Muscle of leg (tissue), 11 donors: ENCODE data around the gene NDUFAF5. TPM values are rescaled to one million over a fixed set of nuclear protein-coding genes. Genes with fewer than 3 reads are reported as not detected.

Source experiments
- DNase-seq: peaks from one replicate; pipeline ENCODE4 v3.0.0; 2013
- H3K27ac ChIP-seq: one replicate; pipeline ENCODE4 v1.5.1; 2013; ENCODE audit warnings: mild to moderate bottlenecking, low read length, control low read depth
- H3K27me3 ChIP-seq: one replicate; pipeline ENCODE4 v1.6.1; 2013; ENCODE audit warnings: low read length; ENCODE audit not compliant: control insufficient read depth, insufficient read depth
- H3K36me3 ChIP-seq: one replicate; pipeline ENCODE4 v1.6.1; 2013; ENCODE audit warnings: low read length; ENCODE audit not compliant: control insufficient read depth, insufficient read depth
- H3K4me1 ChIP-seq: one replicate; pipeline ENCODE4 v1.6.1; 2013; ENCODE audit warnings: low read length; ENCODE audit not compliant: control insufficient read depth, insufficient read depth
- H3K4me3 ChIP-seq: one replicate; pipeline ENCODE4 v1.5.1; 2013; ENCODE audit warnings: low read length, control low read depth
- H3K9me3 ChIP-seq: replicated peaks from 2 replicates; pipeline ENCODE4 v1.6.1; 2013; ENCODE audit warnings: low read depth, low read length; ENCODE audit not compliant: control insufficient read depth
- WGBS: methylation state at CpG from one replicate; pipeline ENCODE4 v1.1.5; 2013; ENCODE audit warnings: missing lambda C conversion rate; ENCODE audit not compliant: insufficient coverage; 5-methylcytosine and 5-hydroxymethylcytosine counted together
- polyA plus RNA-seq, 8 donors: library from polyadenylated mRNA; unstranded; fragments of 120-200 nt; gene quantifications; one replicate each; pipeline versions ENCODE4 v1.2.1 to v1.2.3, GENCODE V29; 2013; ENCODE audit warnings: inconsistent platforms in 1 of 8, low replicate concordance in 1 of 8; ENCODE audit not compliant: insufficient read length in 8 of 8, insufficient read depth in 1 of 8
- total RNA-seq: library from RNA; stranded (reverse); fragments of 120-200 nt; gene quantifications from one replicate; pipeline ENCODE4 v1.2.4, GENCODE V29; 2013

NDUFAF5 gene
- total and polyA plus RNA-seq, 9 donors, result 14.0 to 26.0 (median 17.9) TPM

- no peaks in the 10 kb centered on the region for H3K4me1 ChIP-seq
Measured at GRCh38 chr20:13858871-13859270, 74.0 kb downstream of the NDUFAF5 start.

GRCh38 chr20:13862245-13862644 is 77.4 kb downstream of the NDUFAF5 start:
- Histone ChIP-seq H3K4me1 (no peaks in the 10 kb centered on the region), H3K4me3 (no peak overlapping the region), H3K27ac (no peak overlapping the region), H3K9me3 (no peaks in the 10 kb centered on the region), H3K36me3 (no peaks in the 10 kb centered on the region), H3K27me3 (no peaks in the 10 kb centered on the region)
- WGBS, result no CpG with 5 or more reads among the region's 2 CpGs
- DNase-seq, result no peak

More at GRCh38 chr20:13858871-13859270, 74.0 kb downstream of the NDUFAF5 start:
- DNase-seq, result no peak
- no peaks in the 10 kb centered on the region for H3K36me3 ChIP-seq
- no peak overlapping the region for H3K27ac ChIP-seq
- no peaks in the 10 kb centered on the region for H3K27me3 ChIP-seq
- H3K9me3 ChIP-seq, result no peaks in the 10 kb centered on the region
- no peak overlapping the region for H3K4me3 ChIP-seq

- no peak overlapping the region for H3K4me3 ChIP-seq
- H3K36me3 ChIP-seq, result no peaks in the 10 kb centered on the region
- no peaks in the 10 kb centered on the region for H3K27me3 ChIP-seq
- no peak overlapping the region for H3K27ac ChIP-seq
- DNase-seq, result no peak
- 100% methylated on average over 1 of the region's 1 CpG for WGBS
- no peaks in the 10 kb centered on the region for H3K9me3 ChIP-seq
- no peaks in the 10 kb centered on the region for H3K4me1 ChIP-seq
Measured at GRCh38 chr20:13863244-13863643, 78.4 kb downstream of the NDUFAF5 start.

GRCh38 chr20:13865156-13865555 is 80.3 kb downstream of the NDUFAF5 start:
- Histone ChIP-seq H3K36me3 (no peaks in the 10 kb centered on the region), H3K27me3 (no peaks in the 10 kb centered on the region), H3K4me1 (no peaks in the 10 kb centered on the region), H3K4me3 (no peak overlapping the region), H3K27ac (no peak overlapping the region), H3K9me3 (no peaks in the 10 kb centered on the region)
- no CpG with 5 or more reads among the region's 2 CpGs for WGBS
- no peak for DNase-seq

DNA sequence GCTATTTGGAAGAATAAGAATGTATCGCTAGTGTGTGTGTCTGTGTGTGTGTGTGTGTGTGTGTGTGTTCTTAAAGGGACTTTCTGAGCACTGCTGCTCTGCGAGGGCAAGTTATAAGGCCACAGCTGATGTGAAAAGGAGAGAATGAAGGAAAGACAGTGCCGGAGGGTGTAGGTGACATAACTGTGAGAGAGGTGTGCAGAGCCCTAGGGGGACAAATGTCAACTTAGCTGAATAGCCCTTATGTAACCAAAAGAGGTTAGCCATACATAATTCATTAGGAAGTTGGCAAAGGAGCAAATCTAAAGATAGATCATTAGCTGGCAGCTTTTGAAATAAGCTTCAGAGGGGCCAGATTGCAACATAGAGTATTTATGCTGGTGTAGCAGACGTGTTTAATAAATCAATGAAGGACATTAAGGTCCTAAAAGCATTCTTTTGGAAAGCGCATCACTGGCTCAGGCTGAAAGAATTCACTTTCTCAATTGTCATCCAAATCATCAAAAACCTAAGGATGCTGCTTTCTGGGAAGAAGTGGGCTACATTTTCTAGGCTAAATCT is 81.0 kb downstream of the NDUFAF5 start:
- H3K4me1 ChIP-seq, result no peaks in the 10 kb centered on the region
- no peaks in the 10 kb centered on the region for H3K27me3 ChIP-seq
- H3K27ac ChIP-seq, result no peak overlapping the region
- no peaks in the 10 kb centered on the region for H3K36me3 ChIP-seq
- no peaks in the 10 kb centered on the region for H3K9me3 ChIP-seq
- DNase-seq, result peak; percentile 45
- 46% methylated on average over 3 of the region's 5 CpGs for WGBS
- no peak overlapping the region for H3K4me3 ChIP-seq

- H3K27me3 ChIP-seq, result no peaks in the 10 kb centered on the region
- no peaks in the 10 kb centered on the region for H3K4me1 ChIP-seq
- no peak overlapping the region for H3K27ac ChIP-seq
- no peak overlapping the region for H3K4me3 ChIP-seq
- WGBS, result 60% methylated on average over 2 of the region's 4 CpGs
- no peak for DNase-seq
- H3K9me3 ChIP-seq, result no peaks in the 10 kb centered on the region
- H3K36me3 ChIP-seq, result no peaks in the 10 kb centered on the region
Measured at GRCh38 chr20:13868331-13868730, 83.5 kb downstream of the NDUFAF5 start.

DNA sequence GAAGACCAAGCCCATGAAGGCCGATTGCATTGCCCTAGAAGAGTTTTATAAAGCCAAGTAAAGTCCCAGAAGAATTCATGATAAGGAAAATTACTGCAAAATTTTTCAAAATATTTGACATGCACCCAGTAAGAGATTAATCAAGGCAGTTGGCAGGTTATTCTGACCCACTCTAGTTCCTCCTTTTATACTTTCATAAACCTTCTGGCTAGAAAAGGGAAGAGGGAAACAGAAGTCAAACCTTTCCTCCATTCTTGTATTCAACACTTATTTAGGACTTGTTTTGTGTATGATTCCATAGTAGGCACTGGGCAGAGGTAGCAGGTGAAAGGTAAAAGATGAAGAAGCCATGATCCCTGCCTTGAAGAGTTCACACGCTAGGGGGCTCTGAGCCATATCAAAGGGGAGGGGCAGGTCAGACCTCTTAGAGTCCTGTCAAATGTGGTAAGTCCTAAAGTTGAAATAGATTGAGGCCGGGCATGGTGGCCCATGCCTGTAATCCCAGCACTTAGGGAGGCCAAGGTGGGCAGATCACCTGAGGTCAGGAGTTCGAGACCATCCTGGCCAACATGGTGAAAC is 85.4 kb downstream of the NDUFAF5 start:
- Histone ChIP-seq H3K27me3 (no peaks in the 10 kb centered on the region), H3K36me3 (no peaks in the 10 kb centered on the region), H3K9me3 (no peaks in the 10 kb centered on the region), H3K27ac (no peak overlapping the region), H3K4me1 (no peaks in the 10 kb centered on the region), H3K4me3 (no peak overlapping the region)
- WGBS, result 69% methylated on average over 2 of the region's 4 CpGs
- DNase-seq, result no peak

Other genes starting within 250 kb of the NDUFAF5 start
- 10.7 TPM for gene TASP1, start 146.1 kb upstream of the NDUFAF5 start, total RNA-seq
- 1 to 10 TPM; 5.8 to 8.3 (median 6.7) TPM for gene TASP1, start 146.1 kb upstream of the NDUFAF5 start, polyA plus RNA-seq
- 12.5 TPM for gene ESF1, start 109 bp upstream of the NDUFAF5 start, total RNA-seq
- 10 to 100 TPM; 11.6 to 20.4 (median 15.7) TPM for gene ESF1, start 109 bp upstream of the NDUFAF5 start, polyA plus RNA-seq
- not detected for gene SEL1L2, start 205.6 kb downstream of the NDUFAF5 start, total RNA-seq
- under 1 TPM in 3 of 8 donors, not detected in 5; 0.12 to 0.50 (median 0.23) TPM for gene SEL1L2, start 205.6 kb downstream of the NDUFAF5 start, polyA plus RNA-seq
- gene MACROD2, start 210.5 kb downstream of the NDUFAF5 start, total RNA-seq, result 3.7 TPM
- gene MACROD2, start 210.5 kb downstream of the NDUFAF5 start, polyA plus RNA-seq, result 1 to 10 TPM; 2.0 to 4.9 (median 3.0) TPM